NCI-H774 (cell line): Measurements from ENCODE around the gene B9D2.

ENCODE experiments used
- DNase-seq: peaks from one replicate; lab custom pipeline; 2025; lab: John Stamatoyannopoulos, UW

Gene B9D2

GRCh38 chr19:41327576-41328156 is 36.3 kb downstream of the B9D2 start:
- DNase-seq, result peak; percentile 57

- DNase-seq, result no peak
Observed at GRCh38 chr19:41327076-41327575, 36.8 kb downstream of the B9D2 start.

- no peak for DNase-seq
Observed at GRCh38 chr19:41325947-41326706, 37.8 kb downstream of the B9D2 start.

GRCh38 chr19:41325640-41325946 is 38.4 kb downstream of the B9D2 start:
- DNase-seq, result no peak

GRCh38 chr19:41324921-41325639 is 38.9 kb downstream of the B9D2 start:
- no peak for DNase-seq

- no peak for DNase-seq
Observed at GRCh38 chr19:41324231-41324702, 39.7 kb downstream of the B9D2 start.

- DNase-seq, result no peak
Observed at GRCh38 chr19:41323430-41324125, 40.4 kb downstream of the B9D2 start.

GRCh38 chr19:41323023-41323422 is 40.9 kb downstream of the B9D2 start:
- no peak for DNase-seq

GRCh38 chr19:41322451-41322850 is 41.5 kb downstream of the B9D2 start:
- no peak for DNase-seq

GRCh38 chr19:41321600-41322270 is 42.2 kb downstream of the B9D2 start:
- no peak for DNase-seq

GRCh38 chr19:41321204-41321599 is 42.7 kb downstream of the B9D2 start:
- no peak for DNase-seq

- DNase-seq, result no peak
Observed at GRCh38 chr19:41320568-41320967, 43.4 kb downstream of the B9D2 start.

GRCh38 chr19:41320185-41320518 is 43.8 kb downstream of the B9D2 start:
- DNase-seq, result no peak

GRCh38 chr19:41319500-41320184 is 44.3 kb downstream of the B9D2 start:
- DNase-seq, result no peak

GRCh38 chr19:41318696-41319499 is 45.1 kb downstream of the B9D2 start:
- no peak for DNase-seq

GRCh38 chr19:41316306-41316920 is 47.5 kb downstream of the B9D2 start:
- no peak for DNase-seq

GRCh38 chr19:41311613-41312012 is 52.3 kb downstream of the B9D2 start:
- no peak for DNase-seq

GRCh38 chr19:41311072-41311471 is 52.9 kb downstream of the B9D2 start:
- DNase-seq, result no peak

- DNase-seq, result peak; percentile 79
Observed at GRCh38 chr19:41310033-41310831, 53.7 kb downstream of the B9D2 start, which contains the start of gene CCDC97. Gene CCDC97, plus strand, starts transcription at chr19:41310172. Its CDS starts 139 bp downstream, at chr19:41310311.
